Right lobe of liver (tissue), 4 donors: ENCODE measurements around the gene C9orf85.

ENCODE experiments used
- POLR2A ChIP-seq: fragments of 450-650 bp; IDR thresholded peaks from one replicate; pipeline ENCODE4 v1.6.1; 2017; ENCODE audit warnings: antibody characterized with exemption, mild to moderate bottlenecking
- TF ChIP-seq, protein P1 (sequence below), 4 donors: fragments of 200-600 bp in 3 of 4; fragments of 450-650 bp in 1 of 4; IDR thresholded peaks; one replicate each; pipeline versions ENCODE4 v1.5.1 to v1.8.0; 2016 to 2022; ENCODE audit warnings: antibody characterized with exemption in 4 of 4, mild to moderate bottlenecking in 2 of 4
- donor health status: DM: no; HTN: no; CAD: no.
- donor health status: DM: no; HTN: no; CAD: no.
- donor health status: DM: no; HTN: yes; CAD: no.

GRCh38 chr9:71980266-71981190, 69.1 kb downstream of the C9orf85 start:
- TF ChIP-seq, protein P1, sequence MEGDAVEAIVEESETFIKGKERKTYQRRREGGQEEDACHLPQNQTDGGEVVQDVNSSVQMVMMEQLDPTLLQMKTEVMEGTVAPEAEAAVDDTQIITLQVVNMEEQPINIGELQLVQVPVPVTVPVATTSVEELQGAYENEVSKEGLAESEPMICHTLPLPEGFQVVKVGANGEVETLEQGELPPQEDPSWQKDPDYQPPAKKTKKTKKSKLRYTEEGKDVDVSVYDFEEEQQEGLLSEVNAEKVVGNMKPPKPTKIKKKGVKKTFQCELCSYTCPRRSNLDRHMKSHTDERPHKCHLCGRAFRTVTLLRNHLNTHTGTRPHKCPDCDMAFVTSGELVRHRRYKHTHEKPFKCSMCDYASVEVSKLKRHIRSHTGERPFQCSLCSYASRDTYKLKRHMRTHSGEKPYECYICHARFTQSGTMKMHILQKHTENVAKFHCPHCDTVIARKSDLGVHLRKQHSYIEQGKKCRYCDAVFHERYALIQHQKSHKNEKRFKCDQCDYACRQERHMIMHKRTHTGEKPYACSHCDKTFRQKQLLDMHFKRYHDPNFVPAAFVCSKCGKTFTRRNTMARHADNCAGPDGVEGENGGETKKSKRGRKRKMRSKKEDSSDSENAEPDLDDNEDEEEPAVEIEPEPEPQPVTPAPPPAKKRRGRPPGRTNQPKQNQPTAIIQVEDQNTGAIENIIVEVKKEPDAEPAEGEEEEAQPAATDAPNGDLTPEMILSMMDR (IDR thresholded peaks at IDR 0.05): no peak
- no peak for TF ChIP-seq POLR2A
